HG03175 (cell line): ENCODE data around the gene OR6B2.

Source experiments
- ATAC-seq: cut with Tn5 transposase; IDR thresholded peaks from one replicate; pipeline ENCODE4 v1.9.1; 2021; ENCODE audit warnings: mild to moderate bottlenecking, moderate library complexity; ENCODE audit not compliant: unreplicated experiment

The OR6B2 gene

GRCh38 chr2:240042740-240043139 is 12.5 kb upstream of the OR6B2 start:
- no peak for ATAC-seq

- ATAC-seq, result no peak
These were observed 11.1 kb upstream of the OR6B2 start for GRCh38 chr2:240041363-240041762.

- ATAC-seq, result no peak
These were observed 7.1 kb upstream of the OR6B2 start for GRCh38 chr2:240037358-240037757.

- ATAC-seq, result no peak
These were observed 3.1 kb upstream of the OR6B2 start for GRCh38 chr2:240033330-240033678.

GRCh38 chr2:240032406-240033329 is 2.4 kb upstream of the OR6B2 start:
- ATAC-seq, result no peak

GRCh38 chr2:240024766-240025165 is 5.5 kb downstream of the OR6B2 start:
- peak; percentile 31 for ATAC-seq

- no peak for ATAC-seq
These were observed 6.4 kb downstream of the OR6B2 start for GRCh38 chr2:240023792-240024191.

GRCh38 chr2:240021488-240022104 is 8.6 kb downstream of the OR6B2 start:
- ATAC-seq, result no peak

- ATAC-seq, result no peak
These were observed 12.0 kb downstream of the OR6B2 start for GRCh38 chr2:240018071-240018750.

- ATAC-seq, result no peak
These were observed 15.9 kb downstream of the OR6B2 start for GRCh38 chr2:240014327-240014726.

- ATAC-seq, result no peak
These were observed 16.9 kb downstream of the OR6B2 start for GRCh38 chr2:240013343-240013742.

- ATAC-seq, result no peak
These were observed 27.2 kb downstream of the OR6B2 start for GRCh38 chr2:240002983-240003382.

GRCh38 chr2:240000671-240001070 is 29.6 kb downstream of the OR6B2 start:
- no peak for ATAC-seq

GRCh38 chr2:239997686-239998409 is 32.4 kb downstream of the OR6B2 start:
- no peak for ATAC-seq

GRCh38 chr2:239994086-239994485 is 36.1 kb downstream of the OR6B2 start:
- ATAC-seq, result no peak

GRCh38 chr2:239993291-239993690 is 36.9 kb downstream of the OR6B2 start:
- no peak for ATAC-seq

- ATAC-seq, result no peak
These were observed 38.4 kb downstream of the OR6B2 start for GRCh38 chr2:239991689-239992314.

- no peak for ATAC-seq
These were observed 39.3 kb downstream of the OR6B2 start for GRCh38 chr2:239990966-239991365.

- ATAC-seq, result no peak
These were observed 44.9 kb downstream of the OR6B2 start for GRCh38 chr2:239985356-239985755.

- ATAC-seq, result no peak
These were observed 45.6 kb downstream of the OR6B2 start for GRCh38 chr2:239984421-239985194.
